ENCODE data around the gene NEXMIF. TPM values are rescaled to one million over a fixed set of nuclear protein-coding genes. Genes with fewer than 3 reads are reported as not detected.

Gene NEXMIF
- total RNA-seq, 3 donors from 2014 or later, result 0.64 to 1.8 (median 1.6) TPM

Other genes starting within 250 kb of the NEXMIF start
- 10 to 100 TPM; 53.4 to 75.8 (median 70.5) TPM for gene ABCB7, start 230.8 kb upstream of the NEXMIF start, total RNA-seq